ENCODE data around the gene TEX14.
"Not testable (repeated sequence)": the region's sequence is repeated elsewhere in the genome, so short reads cannot be mapped to it uniquely, and the experiment has no call there.

TEX14 gene

GRCh38 chr17:58679263-58680037 lies 12.4 kb downstream of the TEX14 start:
- DNase-seq (ENCODE audit: insufficient read length, low spot score), result peak; percentile 73
- peak; percentile 93 for TF ChIP-seq POLR2A (IDR thresholded peaks at IDR 0.05; ENCODE audit: low read depth, low read length)
- peak; percentile 79 for FAIRE-seq

- not testable (repeated sequence) for FAIRE-seq
Measured at GRCh38 chr17:58678287-58678686, 13.6 kb downstream of the TEX14 start.

GRCh38 chr17:58677194-58677880 lies 14.5 kb downstream of the TEX14 start:
- peak; percentile 34 for DNase-seq (ENCODE audit: insufficient read length, low spot score)
- no peak for TF ChIP-seq POLR2A (IDR thresholded peaks at IDR 0.05; ENCODE audit: low read depth, low read length)
- peak; percentile 52 for FAIRE-seq

More at GRCh38 chr17:58678287-58678686, 13.6 kb downstream of the TEX14 start:
- DNase-seq (ENCODE audit: insufficient read length, low spot score), result not testable (repeated sequence)

- no peak for FAIRE-seq
- no peak for TF ChIP-seq POLR2A (IDR thresholded peaks at IDR 0.05; ENCODE audit: low read depth, low read length)
- DNase-seq (ENCODE audit: insufficient read length, low spot score), result no peak
Measured at GRCh38 chr17:58671969-58672368, 19.9 kb downstream of the TEX14 start.

- FAIRE-seq, result no peak
- no peak for TF ChIP-seq POLR2A (IDR thresholded peaks at IDR 0.05; ENCODE audit: low read depth, low read length)
- DNase-seq (ENCODE audit: insufficient read length, low spot score), result no peak
Measured at GRCh38 chr17:58669853-58670252, 22.0 kb downstream of the TEX14 start.

- TF ChIP-seq POLR2A (IDR thresholded peaks at IDR 0.05; ENCODE audit: low read depth, low read length), result no peak
Measured at GRCh38 chr17:58668598-58668935, 23.3 kb downstream of the TEX14 start.

GRCh38 chr17:58667934-58668597 lies 23.8 kb downstream of the TEX14 start:
- DNase-seq (ENCODE audit: insufficient read length, low spot score) (peak; percentile 57), FAIRE-seq (peak; percentile 87)
- no peak for TF ChIP-seq POLR2A (IDR thresholded peaks at IDR 0.05; ENCODE audit: low read depth, low read length)

More at GRCh38 chr17:58668598-58668935, 23.3 kb downstream of the TEX14 start:
- FAIRE-seq, result no peak
- DNase-seq (ENCODE audit: insufficient read length, low spot score), result no peak

GRCh38 chr17:58666858-58667267 lies 25.0 kb downstream of the TEX14 start:
- no peak for TF ChIP-seq POLR2A (IDR thresholded peaks at IDR 0.05; ENCODE audit: low read depth, low read length)
- DNase-seq (ENCODE audit: insufficient read length, low spot score), result no peak
- no peak for FAIRE-seq

GRCh38 chr17:58665946-58666857 lies 25.6 kb downstream of the TEX14 start:
- no peak for FAIRE-seq
- no peak for TF ChIP-seq POLR2A (IDR thresholded peaks at IDR 0.05; ENCODE audit: low read depth, low read length)
- DNase-seq (ENCODE audit: insufficient read length, low spot score), result no peak

GRCh38 chr17:58664302-58664701 lies 27.5 kb downstream of the TEX14 start:
- FAIRE-seq (no peak), DNase-seq (ENCODE audit: insufficient read length, low spot score) (no peak)
- TF ChIP-seq POLR2A (IDR thresholded peaks at IDR 0.05; ENCODE audit: low read depth, low read length), result no peak

GRCh38 chr17:58661499-58661898 lies 30.3 kb downstream of the TEX14 start:
- no peak for DNase-seq (ENCODE audit: insufficient read length, low spot score)
- no peak for TF ChIP-seq POLR2A (IDR thresholded peaks at IDR 0.05; ENCODE audit: low read depth, low read length)
- no peak for FAIRE-seq

GRCh38 chr17:58660621-58661020 lies 31.2 kb downstream of the TEX14 start:
- TF ChIP-seq POLR2A (IDR thresholded peaks at IDR 0.05; ENCODE audit: low read depth, low read length), result no peak
- no peak for FAIRE-seq
- DNase-seq (ENCODE audit: insufficient read length, low spot score), result no peak

- not testable (repeated sequence) for DNase-seq (ENCODE audit: insufficient read length, low spot score); FAIRE-seq
Measured at GRCh38 chr17:58659714-58660084, 32.1 kb downstream of the TEX14 start.
